Calu3 (cell line): ENCODE data around the gene HOOK1. TPM values are rescaled to one million over a fixed set of nuclear protein-coding genes. Genes with fewer than 3 reads are reported as not detected.

Experiments used
- BruUV-seq: library from RNA; stranded (reverse); fragments of 400-500 nt; replicated peaks from 2 replicates; lab custom pipeline; 2021; lab: Mats Ljungman, UMichigan
- CTCF ChIA-PET: fragments of 300-600 bp; sonication (Branson Sonifier 250); formaldehyde crosslinking; loops from one replicate; lab custom pipeline; 2022; ENCODE audit warnings: antibody characterized with exemption; lab: Charles Lee
- DNase-seq: peaks from one replicate; pipeline ENCODE4 v3.0.0; 2022
- H3K27ac Mint-ChIP-seq: one replicate; pipeline ENCODE4 v1.8.0; 2022; ENCODE audit warnings: mixed read lengths; ENCODE audit not compliant: unreplicated experiment
- H3K27me3 Mint-ChIP-seq: one replicate; pipeline ENCODE4 v1.8.0; 2022; ENCODE audit warnings: mixed read lengths; ENCODE audit not compliant: unreplicated experiment
- H3K36me3 Mint-ChIP-seq: one replicate; pipeline ENCODE4 v1.8.0; 2022; ENCODE audit warnings: mild to moderate bottlenecking, moderate library complexity, mixed read lengths; ENCODE audit not compliant: insufficient read depth, unreplicated experiment
- H3K4me1 Mint-ChIP-seq: one replicate; pipeline ENCODE4 v1.8.0; 2022; ENCODE audit warnings: mild to moderate bottlenecking, low read depth, mixed read lengths; ENCODE audit not compliant: unreplicated experiment
- H3K4me3 Mint-ChIP-seq: one replicate; pipeline ENCODE4 v1.8.0; 2022; ENCODE audit warnings: mild to moderate bottlenecking, low read depth, moderate library complexity, mixed read lengths; ENCODE audit not compliant: unreplicated experiment
- H3K9me3 Mint-ChIP-seq: one replicate; pipeline ENCODE4 v1.8.0; 2022; ENCODE audit warnings: low read depth, mixed read lengths; ENCODE audit not compliant: unreplicated experiment
- intact Hi-C: fragments of 100-400 bp; cut with micrococcal nuclease; formaldehyde crosslinking; loops from one replicate; pipeline ENCODE4 v1.10.0; 2022; ENCODE audit not compliant: unreplicated experiment
- total RNA-seq: library from RNA; stranded (reverse); gene quantifications from 2 replicates; pipeline ENCODE4 v1.2.3, GENCODE V29; 2022
- TF ChIP-seq, protein P1 (sequence below): fragments of 200-600 bp; IDR thresholded peaks from one replicate; pipeline ENCODE4 v1.8.0; 2022; ENCODE audit warnings: antibody characterized with exemption; ENCODE audit not compliant: unreplicated experiment

HOOK1 gene
- total RNA-seq, 1 experiment from 2014 or later = 50.4 TPM

DNA sequence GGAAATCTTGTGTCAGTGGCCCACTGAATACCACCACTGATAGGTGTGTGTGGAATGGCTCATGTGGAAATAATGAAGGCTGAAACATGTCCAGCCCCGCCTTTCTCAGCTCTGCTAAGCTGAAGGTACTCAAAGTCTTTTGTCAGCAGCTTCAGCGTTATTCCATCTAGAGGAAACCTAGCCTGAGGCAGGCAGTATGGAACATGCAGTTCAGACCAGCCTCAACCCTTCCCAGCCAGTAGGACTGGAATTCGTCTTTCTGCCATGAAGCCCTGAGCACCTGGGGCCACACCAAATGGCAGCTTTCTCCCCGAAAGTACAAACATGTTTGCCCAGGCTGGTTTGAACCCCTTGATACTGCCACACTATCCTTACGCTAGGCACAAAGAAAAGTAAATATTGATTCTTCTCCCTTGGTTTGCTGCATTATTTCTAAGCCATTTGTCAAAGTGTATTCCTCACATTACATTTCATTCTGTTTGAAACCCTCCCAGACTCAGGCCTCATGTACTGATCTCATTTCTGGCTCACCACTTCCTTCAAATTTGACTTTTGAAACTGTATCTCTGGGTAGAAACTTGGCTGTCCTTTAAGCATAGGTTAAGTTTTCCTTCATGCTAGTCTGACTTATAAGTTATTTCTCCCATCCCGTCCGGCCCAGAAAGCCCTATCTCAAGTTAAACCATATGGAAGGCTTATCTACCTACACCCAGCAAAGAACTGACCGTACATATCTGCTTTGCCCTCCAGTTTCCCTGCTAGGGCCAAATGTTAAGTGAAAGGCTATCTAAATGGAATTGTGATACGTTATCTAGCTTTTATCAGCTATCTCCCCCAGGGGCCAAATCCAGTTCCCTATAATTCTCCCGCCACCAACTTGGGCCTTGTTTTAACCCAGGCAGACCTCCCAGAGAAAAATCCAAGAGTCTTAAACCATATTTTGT, 45.7 kb upstream of the HOOK1 start:
- TF ChIP-seq, protein P1, sequence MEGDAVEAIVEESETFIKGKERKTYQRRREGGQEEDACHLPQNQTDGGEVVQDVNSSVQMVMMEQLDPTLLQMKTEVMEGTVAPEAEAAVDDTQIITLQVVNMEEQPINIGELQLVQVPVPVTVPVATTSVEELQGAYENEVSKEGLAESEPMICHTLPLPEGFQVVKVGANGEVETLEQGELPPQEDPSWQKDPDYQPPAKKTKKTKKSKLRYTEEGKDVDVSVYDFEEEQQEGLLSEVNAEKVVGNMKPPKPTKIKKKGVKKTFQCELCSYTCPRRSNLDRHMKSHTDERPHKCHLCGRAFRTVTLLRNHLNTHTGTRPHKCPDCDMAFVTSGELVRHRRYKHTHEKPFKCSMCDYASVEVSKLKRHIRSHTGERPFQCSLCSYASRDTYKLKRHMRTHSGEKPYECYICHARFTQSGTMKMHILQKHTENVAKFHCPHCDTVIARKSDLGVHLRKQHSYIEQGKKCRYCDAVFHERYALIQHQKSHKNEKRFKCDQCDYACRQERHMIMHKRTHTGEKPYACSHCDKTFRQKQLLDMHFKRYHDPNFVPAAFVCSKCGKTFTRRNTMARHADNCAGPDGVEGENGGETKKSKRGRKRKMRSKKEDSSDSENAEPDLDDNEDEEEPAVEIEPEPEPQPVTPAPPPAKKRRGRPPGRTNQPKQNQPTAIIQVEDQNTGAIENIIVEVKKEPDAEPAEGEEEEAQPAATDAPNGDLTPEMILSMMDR = no peak
- H3K9me3 Mint-ChIP-seq = no peaks in the 10 kb centered on the region
- H3K36me3 Mint-ChIP-seq = no peaks in the 10 kb centered on the region
- intact Hi-C loops = loop anchor here (10.0 kb wide), 1 partner anchor 1224 kb away; the partner anchor contains the start of gene OMA1
- H3K4me1 Mint-ChIP-seq = peaks cover 8% of the 10 kb centered on the region
- no peaks in the 10 kb centered on the region for H3K27me3 Mint-ChIP-seq
- BruUV-seq = no TSS peak
- no peak for DNase-seq
- no peak overlapping the region for H3K27ac Mint-ChIP-seq
- H3K4me3 Mint-ChIP-seq = no peak overlapping the region
- CTCF ChIA-PET = no interaction called here

DNA sequence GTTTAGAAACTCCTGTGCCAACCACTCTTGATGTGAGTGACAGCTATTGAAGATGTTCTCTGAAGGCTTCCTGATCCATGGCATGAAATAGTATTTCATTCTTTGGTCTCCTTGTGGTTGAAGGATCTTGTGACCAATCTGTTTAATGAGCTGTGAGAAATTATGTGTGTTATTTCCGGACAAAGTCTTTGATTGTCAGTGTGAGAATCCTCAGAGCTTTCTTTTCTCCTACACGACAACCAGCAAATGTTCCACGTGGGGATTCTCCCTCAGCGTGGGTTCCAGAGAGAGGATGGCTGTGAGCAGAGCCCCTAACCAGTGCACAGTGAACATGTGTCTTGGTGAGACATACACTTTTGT, 45.0 kb upstream of the HOOK1 start:
- no peak for DNase-seq
- H3K4me3 Mint-ChIP-seq = no peak overlapping the region
- TF ChIP-seq, protein P1 = no peak
- H3K27ac Mint-ChIP-seq = no peak overlapping the region
- intact Hi-C loops = loop anchor here (10.0 kb wide), 1 partner anchor 1225 kb away; the partner anchor contains the start of gene OMA1
- no TSS peak for BruUV-seq
- H3K4me1 Mint-ChIP-seq = peaks cover 8% of the 10 kb centered on the region
- H3K9me3 Mint-ChIP-seq = no peaks in the 10 kb centered on the region
- no peaks in the 10 kb centered on the region for H3K27me3 Mint-ChIP-seq
- CTCF ChIA-PET = no interaction called here
- H3K36me3 Mint-ChIP-seq = no peaks in the 10 kb centered on the region

DNA sequence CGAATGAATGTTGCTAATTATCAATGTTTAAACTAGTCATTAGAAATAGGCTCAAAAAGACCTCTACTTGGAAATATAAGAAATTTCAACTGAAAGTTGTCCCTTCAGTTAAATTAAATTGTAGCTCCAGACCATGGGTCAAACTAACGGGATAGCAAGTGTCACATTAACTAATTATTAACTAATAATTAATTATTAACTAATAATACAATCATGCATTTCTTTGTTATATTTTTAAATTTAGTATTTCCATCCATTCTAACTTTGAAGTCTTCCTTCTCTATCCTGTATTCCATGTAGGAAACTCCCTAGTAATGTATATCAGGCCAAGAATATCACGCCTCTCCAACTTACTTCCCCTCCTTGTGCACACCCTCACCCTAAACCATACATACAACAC, 43.4 kb upstream of the HOOK1 start:
- CTCF ChIA-PET = no interaction called here
- no peaks in the 10 kb centered on the region for H3K36me3 Mint-ChIP-seq
- no peaks in the 10 kb centered on the region for H3K27me3 Mint-ChIP-seq
- DNase-seq = no peak
- no TSS peak for BruUV-seq
- H3K27ac Mint-ChIP-seq = no peak overlapping the region
- H3K4me1 Mint-ChIP-seq = peaks cover 8% of the 10 kb centered on the region
- TF ChIP-seq, protein P1 = no peak
- H3K4me3 Mint-ChIP-seq = no peak overlapping the region
- intact Hi-C loops = no loop called here
- no peaks in the 10 kb centered on the region for H3K9me3 Mint-ChIP-seq

DNA sequence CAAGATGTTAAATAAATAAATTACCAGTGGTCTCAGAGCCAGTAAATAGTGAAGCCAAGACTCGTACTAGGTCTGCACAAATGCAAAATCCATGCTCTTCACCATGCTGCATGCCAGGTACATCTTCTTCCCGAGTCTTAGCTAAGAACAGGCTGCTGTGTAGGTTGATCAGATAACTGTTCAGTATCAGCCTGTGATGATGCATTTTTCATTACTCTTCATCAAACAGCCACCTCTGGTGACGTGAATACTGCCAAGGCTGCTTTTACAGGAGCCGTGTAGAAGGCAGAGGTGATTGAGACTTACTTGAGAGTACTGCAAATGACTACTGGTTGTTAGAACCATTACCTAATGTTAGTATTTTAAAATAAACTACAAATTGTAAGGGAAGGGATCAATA, 39.3 kb upstream of the HOOK1 start:
- Mint-ChIP-seq H3K27me3 (no peaks in the 10 kb centered on the region), H3K36me3 (no peaks in the 10 kb centered on the region), H3K4me3 (no peak overlapping the region), H3K27ac (no peak overlapping the region), H3K9me3 (no peaks in the 10 kb centered on the region), H3K4me1 (peaks cover 8% of the 10 kb centered on the region)
- no peak for DNase-seq
- CTCF ChIA-PET = no interaction called here
- intact Hi-C loops = no loop called here
- TF ChIP-seq, protein P1 = no peak
- BruUV-seq = no TSS peak
